SJCRH30 (cell line): ENCODE results near the gene FER1L5. TPM values are rescaled to one million over a fixed set of nuclear protein-coding genes. Genes with fewer than 3 reads are reported as not detected.

Experiments used
- DNase-seq, 2 experiments: peaks; one replicate each; pipeline ENCODE4 v3.0.0-alpha.2; 2015 to 2020
- H3K27ac ChIP-seq: fragments of 250-450 bp; sonication (Bioruptor Pico); 2 replicates; pipeline ENCODE4 v1.5.1; 2020; ENCODE audit warnings: mild to moderate bottlenecking, moderate library complexity
- H3K27me3 ChIP-seq: fragments of 250-450 bp; sonication (Bioruptor Pico); 2 replicates; pipeline ENCODE4 v1.5.1; 2020; ENCODE audit warnings: mild to moderate bottlenecking, moderate library complexity
- H3K36me3 ChIP-seq: fragments of 250-450 bp; sonication (Bioruptor Pico); 2 replicates; pipeline ENCODE4 v1.5.1; 2020; ENCODE audit warnings: mild to moderate bottlenecking, moderate library complexity
- H3K4me1 ChIP-seq: fragments of 250-450 bp; sonication (Bioruptor Pico); 2 replicates; pipeline ENCODE4 v1.5.1; 2020; ENCODE audit warnings: mild to moderate bottlenecking, moderate library complexity
- H3K4me3 ChIP-seq: fragments of 250-450 bp; sonication (Bioruptor Pico); 2 replicates; pipeline ENCODE4 v1.5.1; 2020; ENCODE audit warnings: mild to moderate bottlenecking, moderate library complexity
- H3K9me3 ChIP-seq: fragments of 250-450 bp; sonication (Bioruptor Pico); replicated peaks from 2 replicates; pipeline ENCODE4 v1.5.1; 2020; ENCODE audit warnings: mild to moderate bottlenecking, moderate library complexity
- total RNA-seq: library from RNA; depleted of rRNA; stranded (reverse); fragments of >200 nt; shearing (Covaris generic); gene quantifications from 2 replicates; pipeline ENCODE4 v1.2.3, GENCODE V29; 2014

Gene FER1L5
- total RNA-seq, 1 experiment from 2014 or later = 0.04 TPM

DNA sequence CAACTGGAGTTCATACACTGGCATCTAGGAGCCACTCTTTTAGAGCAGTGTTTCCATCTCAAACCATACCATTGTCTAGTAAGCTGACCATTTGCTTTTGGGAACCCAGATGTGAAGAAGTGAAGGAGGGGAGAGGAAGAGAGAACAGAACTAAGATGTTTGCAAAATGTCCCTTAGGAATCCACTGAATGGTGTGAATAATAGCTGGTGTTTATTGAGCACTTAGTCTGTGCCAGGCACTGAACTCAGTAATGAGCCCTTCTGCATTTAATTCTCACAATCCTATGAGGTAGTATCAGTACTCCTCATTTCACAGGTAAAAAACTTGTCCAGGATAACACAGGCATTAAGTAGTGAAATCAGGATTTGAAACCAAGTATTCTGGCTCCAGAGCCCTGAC is 73.8 kb downstream of the FER1L5 start:
- no peak overlapping the region for H3K4me3 ChIP-seq
- no peak for DNase-seq
- H3K9me3 ChIP-seq = no peaks in the 10 kb centered on the region
- H3K27me3 ChIP-seq = no peaks in the 10 kb centered on the region
- peaks cover under 1% of the 10 kb centered on the region; the same call in 1 of the 2 replicates for H3K36me3 ChIP-seq
- H3K27ac ChIP-seq = no peak overlapping the region
- H3K4me1 ChIP-seq = no peaks in the 10 kb centered on the region

DNA sequence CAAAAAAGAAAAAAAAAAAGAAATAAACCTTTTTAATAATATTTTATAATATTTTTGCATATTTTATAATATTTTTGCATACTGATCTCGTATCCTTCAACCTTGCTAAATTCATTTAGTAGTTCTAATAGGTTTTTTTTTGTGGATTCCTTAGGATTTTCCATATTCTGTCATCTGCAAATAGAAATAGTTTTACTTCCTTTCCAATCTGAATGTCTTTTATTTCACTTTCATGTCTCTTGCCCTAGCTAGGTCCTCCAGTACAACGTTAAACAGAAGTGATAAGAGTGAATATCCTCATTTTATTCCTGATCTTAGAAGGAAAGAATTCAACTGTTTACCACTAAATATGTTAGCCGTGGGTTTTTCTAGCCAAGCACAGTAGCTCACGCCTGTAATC is 83.6 kb downstream of the FER1L5 start:
- H3K36me3 ChIP-seq = peaks cover 33% of the 10 kb centered on the region
- H3K27me3 ChIP-seq = no peaks in the 10 kb centered on the region
- H3K9me3 ChIP-seq = no peaks in the 10 kb centered on the region
- no peak overlapping the region for H3K4me3 ChIP-seq
- H3K4me1 ChIP-seq = no peaks in the 10 kb centered on the region
- H3K27ac ChIP-seq = no peak overlapping the region
- DNase-seq = no peak

DNA sequence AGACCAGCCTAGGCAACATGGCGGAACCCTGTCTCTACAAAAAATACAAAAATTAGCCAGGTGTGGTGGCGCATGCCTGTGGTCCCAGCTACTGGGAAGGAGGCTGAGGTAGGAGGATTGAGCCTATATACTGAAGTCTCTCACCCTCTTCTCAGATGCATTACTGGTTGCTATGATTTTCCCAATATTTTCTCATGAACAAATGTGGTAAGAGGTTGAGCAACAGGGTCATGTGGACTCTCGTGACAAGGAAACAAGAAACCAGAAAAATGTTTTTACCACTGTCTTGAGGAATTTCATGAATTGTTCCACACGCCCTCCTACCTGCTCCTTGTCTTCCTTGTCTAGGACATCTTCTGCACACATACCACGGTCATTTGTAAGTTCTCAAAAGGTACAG is 84.9 kb downstream of the FER1L5 start:
- no peaks in the 10 kb centered on the region for H3K9me3 ChIP-seq
- H3K27ac ChIP-seq = no peak overlapping the region
- H3K27me3 ChIP-seq = no peaks in the 10 kb centered on the region
- no peak overlapping the region for H3K4me3 ChIP-seq
- no peak for DNase-seq
- peaks cover 38% of the 10 kb centered on the region for H3K36me3 ChIP-seq
- no peaks in the 10 kb centered on the region for H3K4me1 ChIP-seq

DNA sequence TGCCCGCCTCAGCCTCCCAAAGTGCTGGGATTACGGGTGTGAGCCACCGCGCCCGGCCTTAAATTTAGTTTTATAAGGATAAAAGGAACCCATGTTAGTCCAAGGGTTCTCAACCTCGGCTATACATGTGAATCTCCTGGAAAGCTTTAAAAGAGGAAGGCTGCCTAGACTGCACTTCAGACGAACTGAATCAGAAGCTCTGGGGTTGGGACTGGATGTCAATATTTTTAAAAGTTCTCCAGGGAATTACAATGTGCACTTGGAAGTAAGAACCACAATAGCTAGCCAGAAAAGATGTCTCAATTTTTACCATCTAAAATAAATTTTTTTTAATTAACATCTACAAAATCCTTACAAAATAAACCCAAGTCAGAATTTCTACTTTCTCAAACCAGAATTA is 87.2 kb downstream of the FER1L5 start:
- Histone ChIP-seq H3K36me3 (peaks cover 48% of the 10 kb centered on the region), H3K27me3 (no peaks in the 10 kb centered on the region), H3K4me3 (no peak overlapping the region), H3K27ac (no peak overlapping the region), H3K9me3 (no peaks in the 10 kb centered on the region), H3K4me1 (no peaks in the 10 kb centered on the region)
- no peak for DNase-seq

DNA sequence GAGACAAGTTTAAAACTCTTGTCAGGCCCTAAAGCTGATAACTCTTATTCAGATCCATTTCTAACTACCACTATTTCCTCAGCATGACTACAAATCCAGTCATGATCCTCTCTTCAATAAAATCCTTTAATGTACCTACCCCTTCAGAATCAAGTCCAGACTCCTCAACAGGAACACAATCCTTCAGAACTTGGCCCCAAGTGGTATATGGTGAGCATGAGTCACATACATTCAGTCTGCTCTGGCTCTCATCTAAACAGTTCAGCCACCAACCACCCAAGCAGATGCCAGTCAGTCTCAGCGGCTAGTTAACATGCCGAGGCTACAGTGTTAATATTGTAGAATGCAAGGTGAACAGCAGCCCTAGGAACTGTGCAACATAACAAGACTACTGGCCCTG is 87.6 kb downstream of the FER1L5 start:
- Histone ChIP-seq H3K4me1 (no peaks in the 10 kb centered on the region), H3K9me3 (no peaks in the 10 kb centered on the region), H3K36me3 (peaks cover 51% of the 10 kb centered on the region), H3K27ac (no peak overlapping the region), H3K4me3 (no peak overlapping the region), H3K27me3 (no peaks in the 10 kb centered on the region)
- DNase-seq = no peak

DNA sequence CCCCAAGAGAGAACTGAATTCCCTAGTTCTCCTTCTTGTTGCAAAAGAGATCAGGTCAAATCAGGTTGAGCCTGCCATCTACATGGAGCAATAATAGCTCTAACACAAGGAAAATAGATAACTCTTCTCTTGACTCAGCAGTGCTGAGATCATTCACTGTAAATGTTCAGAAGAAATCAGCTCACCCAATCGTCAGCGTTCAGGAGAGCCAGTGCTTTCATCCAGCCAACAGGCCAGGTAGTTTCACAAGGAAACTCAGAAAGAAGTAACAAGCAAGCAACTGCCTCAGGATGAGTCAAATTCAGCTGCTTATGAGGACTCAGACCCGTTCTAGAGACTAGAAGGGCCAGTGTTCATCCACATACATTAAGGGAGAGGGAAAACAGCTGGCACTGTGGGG is 91.4 kb downstream of the FER1L5 start:
- no peak for DNase-seq
- H3K4me1 ChIP-seq = peaks cover 2% of the 10 kb centered on the region; the same call in 1 of the 2 replicates
- peaks cover 39% of the 10 kb centered on the region for H3K36me3 ChIP-seq
- H3K9me3 ChIP-seq = no peaks in the 10 kb centered on the region
- no peak overlapping the region for H3K4me3 ChIP-seq
- no peaks in the 10 kb centered on the region for H3K27me3 ChIP-seq
- H3K27ac ChIP-seq = no peak overlapping the region

DNA sequence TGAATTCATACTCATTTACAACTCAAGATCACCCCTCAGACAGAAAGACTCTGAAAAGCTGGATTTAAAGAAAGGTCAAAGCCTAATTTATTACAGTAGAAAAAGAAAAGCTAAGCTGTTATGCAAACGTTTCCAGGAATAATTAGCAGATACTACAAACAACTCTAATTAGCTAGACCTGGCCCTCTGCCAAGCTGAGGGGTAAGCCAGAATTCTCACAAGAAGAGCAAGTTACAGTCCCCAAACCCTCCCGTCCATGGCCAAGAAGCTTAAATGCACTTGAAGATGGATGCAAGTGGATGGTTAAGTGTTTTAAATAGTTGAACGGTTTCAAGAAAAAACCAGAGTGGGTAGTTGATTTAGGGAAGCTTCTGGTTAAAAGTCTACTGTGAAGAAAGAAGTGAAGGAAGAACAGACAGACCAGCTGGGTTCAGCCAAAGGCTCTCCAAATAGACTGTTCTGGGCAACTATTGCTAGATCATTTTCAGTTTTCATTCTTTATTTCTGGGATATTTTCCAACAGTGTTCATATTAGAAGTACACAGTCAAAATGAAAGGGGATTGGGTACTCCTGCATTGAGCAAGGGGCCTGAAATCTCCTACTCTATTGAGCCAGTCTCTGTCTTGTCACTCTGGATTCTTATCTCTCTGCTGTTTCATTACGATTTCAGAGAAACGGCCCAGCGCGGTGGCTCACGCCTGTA is 92.5 kb downstream of the FER1L5 start:
- Histone ChIP-seq H3K4me3 (no peak overlapping the region), H3K36me3 (peaks cover 35% of the 10 kb centered on the region), H3K9me3 (no peaks in the 10 kb centered on the region), H3K27me3 (no peaks in the 10 kb centered on the region), H3K4me1 (peaks cover 4% of the 10 kb centered on the region; the same call in 1 of the 2 replicates), H3K27ac (no peak overlapping the region)
- DNase-seq = no peak

DNA sequence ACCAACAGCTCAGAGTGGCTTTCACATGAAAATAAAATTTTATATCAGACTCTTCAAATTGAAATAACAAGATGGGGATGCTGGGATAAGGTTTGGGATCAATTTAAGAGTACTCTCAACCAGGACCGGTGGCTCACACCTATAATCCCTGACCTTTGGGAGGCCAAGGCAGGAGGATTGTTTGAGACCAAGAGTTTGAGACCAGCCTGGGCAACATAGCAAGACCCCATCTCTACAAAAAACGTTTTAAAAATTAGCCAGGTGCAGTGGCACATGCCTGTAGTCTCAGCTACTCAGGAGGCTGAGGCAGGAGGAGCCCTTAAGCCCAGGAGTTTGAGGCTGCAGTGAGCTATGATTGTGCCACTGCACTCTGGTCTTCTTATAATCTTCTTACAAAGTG is 94.7 kb downstream of the FER1L5 start:
- Histone ChIP-seq H3K27me3 (no peaks in the 10 kb centered on the region), H3K27ac (no peak overlapping the region), H3K36me3 (peaks cover 22% of the 10 kb centered on the region), H3K4me1 (peaks cover 4% of the 10 kb centered on the region; the same call in 1 of the 2 replicates), H3K4me3 (no peak overlapping the region), H3K9me3 (no peaks in the 10 kb centered on the region)
- no peak for DNase-seq

DNA sequence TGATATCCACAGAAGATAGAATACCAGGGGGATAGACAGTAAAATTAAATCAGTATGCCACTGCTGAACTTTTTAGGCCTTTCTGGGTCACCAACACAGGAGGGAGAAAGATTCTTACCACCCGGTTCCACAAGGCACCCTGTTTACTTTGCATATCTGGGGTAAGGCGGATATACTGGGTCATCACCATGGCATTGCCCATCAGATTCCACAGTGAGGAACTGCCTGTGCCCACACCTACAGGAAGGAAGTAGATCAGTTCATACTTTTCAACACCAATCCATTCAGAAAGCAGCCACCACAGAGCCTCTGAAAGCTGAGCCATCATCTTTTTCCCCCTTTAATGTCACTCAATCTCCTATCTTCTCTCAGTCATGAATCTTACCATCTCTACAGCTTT is 95.3 kb downstream of the FER1L5 start:
- no peak overlapping the region for H3K27ac ChIP-seq
- no peaks in the 10 kb centered on the region for H3K9me3 ChIP-seq
- no peak overlapping the region for H3K4me3 ChIP-seq
- H3K36me3 ChIP-seq = peaks cover 20% of the 10 kb centered on the region
- H3K27me3 ChIP-seq = no peaks in the 10 kb centered on the region
- no peak for DNase-seq
- peaks cover 4% of the 10 kb centered on the region; the same call in 1 of the 2 replicates for H3K4me1 ChIP-seq

DNA sequence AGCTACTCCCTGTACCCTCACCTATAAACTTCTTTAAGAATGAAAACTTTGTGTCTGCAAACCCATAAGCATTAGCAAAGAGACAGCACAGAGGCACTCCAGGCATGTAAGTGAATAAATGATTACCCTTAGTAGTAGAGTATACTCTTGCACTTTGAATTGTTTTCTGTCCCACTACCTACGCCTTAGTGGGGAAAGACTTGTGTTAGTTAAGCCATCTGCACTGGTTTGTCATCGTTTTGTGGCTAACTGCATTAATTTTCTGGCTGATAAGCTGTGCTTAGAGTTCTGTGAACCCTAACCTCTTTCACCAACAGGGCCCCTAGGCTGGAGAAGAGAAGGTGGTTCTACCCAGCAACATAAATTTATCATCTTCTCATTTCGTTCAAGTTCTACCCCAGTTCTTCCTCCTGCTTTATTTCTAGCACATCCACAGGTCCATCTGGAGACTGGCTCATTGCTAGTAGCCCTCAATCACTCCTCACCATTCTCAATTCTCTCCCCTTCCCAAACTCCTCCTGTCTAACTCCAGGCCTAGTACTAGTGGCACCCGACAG is 96.6 kb downstream of the FER1L5 start:
- Histone ChIP-seq H3K4me1 (peaks cover 4% of the 10 kb centered on the region; the same call in 1 of the 2 replicates), H3K9me3 (no peaks in the 10 kb centered on the region), H3K36me3 (peaks cover 11% of the 10 kb centered on the region), H3K27me3 (no peaks in the 10 kb centered on the region), H3K4me3 (peak overlapping the region; percentile 71), H3K27ac (peak overlapping the region; percentile 28)
- no peak for DNase-seq

DNA sequence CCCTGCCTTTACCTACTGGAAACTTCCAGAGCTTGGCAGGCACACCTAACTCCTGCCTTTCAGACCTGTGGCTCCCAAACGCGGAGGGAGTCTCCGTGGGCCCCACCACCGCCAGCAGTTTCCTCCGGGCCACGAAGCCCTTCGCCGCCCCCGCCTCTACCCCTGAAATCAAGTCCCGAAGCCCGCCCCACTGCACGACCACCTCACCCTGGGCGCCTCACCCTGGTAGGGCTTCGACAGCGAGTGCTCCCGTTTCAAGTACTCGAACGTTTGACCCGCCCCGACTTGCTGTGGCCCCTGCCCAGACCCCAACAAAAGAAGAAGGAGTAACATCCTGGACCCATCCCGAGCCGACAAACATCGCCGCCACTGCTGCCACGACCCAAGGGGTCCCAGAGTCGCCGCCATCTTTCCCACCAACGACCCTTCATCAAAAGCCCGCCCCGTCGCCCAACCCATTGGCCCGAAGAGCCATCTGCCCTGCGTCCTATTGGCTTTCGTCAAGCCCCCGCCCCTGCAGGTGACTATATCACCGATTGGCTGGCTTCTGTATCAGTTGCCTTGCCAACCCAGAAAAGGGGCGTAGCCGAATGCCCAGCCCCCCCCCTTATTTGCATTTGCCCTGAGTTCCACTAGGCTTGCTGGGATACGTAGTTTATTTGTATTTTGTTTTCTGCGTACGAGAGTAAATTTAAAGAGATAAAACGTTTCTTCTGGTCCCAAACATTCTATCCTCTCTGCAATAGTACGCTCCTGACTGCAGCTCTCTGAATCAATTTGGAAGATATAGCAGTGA is 97.3 kb downstream of the FER1L5 start, which contains the start of gene LMAN2L:
Gene LMAN2L (minus strand): TSS at position 432 of the 796 bp plus-strand sequence. CDS start 24 bp downstream, at position 408.
- Histone ChIP-seq H3K27me3 (no peaks in the 10 kb centered on the region), H3K27ac (peak within 1 kb of the TSS; percentile 28)

DNA sequence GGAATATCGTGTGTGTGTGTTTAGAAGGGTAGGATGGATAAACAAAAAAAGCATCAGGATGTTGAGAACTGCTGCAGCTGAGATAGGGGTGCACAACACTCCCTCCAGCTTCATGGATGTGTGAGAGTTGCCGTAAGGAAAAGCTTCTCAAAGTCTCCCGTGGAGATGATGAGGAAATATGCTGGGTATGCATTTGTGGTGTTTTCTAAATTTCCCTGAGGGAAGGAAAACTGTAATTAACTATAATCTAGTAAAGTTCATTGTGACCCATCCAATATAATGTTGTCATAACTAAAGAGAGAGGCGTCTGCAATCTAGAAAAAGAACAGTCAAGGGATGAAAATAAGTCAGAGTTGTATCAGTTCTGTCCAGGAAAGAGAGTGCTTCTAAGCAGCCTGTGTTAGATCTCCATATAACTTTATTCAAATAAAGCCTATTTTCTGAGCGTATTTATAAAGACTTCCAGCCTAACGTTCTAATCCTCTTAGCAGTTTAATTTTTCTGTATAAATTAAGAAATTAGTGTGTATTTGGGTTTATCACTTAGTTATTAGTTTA is 104.6 kb downstream of the FER1L5 start:
- H3K27ac ChIP-seq = no peak overlapping the region
- DNase-seq = no peak
- no peaks in the 10 kb centered on the region for H3K9me3 ChIP-seq
- H3K36me3 ChIP-seq = no peaks in the 10 kb centered on the region
- no peak overlapping the region for H3K4me3 ChIP-seq
- H3K4me1 ChIP-seq = no peaks in the 10 kb centered on the region
- no peaks in the 10 kb centered on the region for H3K27me3 ChIP-seq

More for the DNA sequence above, 97.3 kb downstream of the FER1L5 start, which contains the start of gene LMAN2L:
- peak; percentile 98 to 99 for DNase-seq
- H3K4me1 ChIP-seq = peaks cover 4% of the 10 kb centered on the region; the same call in 1 of the 2 replicates
- peak within 1 kb of the TSS; percentile 71 for H3K4me3 ChIP-seq
- peaks cover 8% of the 10 kb centered on the region for H3K36me3 ChIP-seq
- no peaks in the 10 kb centered on the region for H3K9me3 ChIP-seq

DNA sequence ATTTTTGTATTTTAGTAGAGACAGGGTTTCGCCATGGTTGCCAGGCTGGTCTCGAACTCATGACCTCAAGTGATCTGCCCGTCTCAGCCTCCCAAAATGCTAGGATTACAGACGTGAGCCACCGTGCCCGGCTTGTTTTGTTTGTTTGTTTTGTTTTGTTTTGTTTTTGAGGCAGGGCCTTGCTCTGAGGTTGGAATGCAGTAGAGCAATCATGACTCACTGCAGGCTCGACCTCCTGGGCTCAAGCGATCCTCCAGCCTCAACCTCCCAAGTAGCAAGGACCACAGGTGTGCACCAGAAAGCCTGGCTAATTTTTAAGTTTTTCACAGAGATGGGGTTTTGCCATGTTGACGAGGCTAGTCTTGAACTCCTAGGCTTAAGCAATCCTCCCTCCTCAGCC is 109.2 kb downstream of the FER1L5 start:
- no peaks in the 10 kb centered on the region for H3K9me3 ChIP-seq
- H3K27ac ChIP-seq = no peak overlapping the region
- H3K36me3 ChIP-seq = no peaks in the 10 kb centered on the region
- no peaks in the 10 kb centered on the region for H3K27me3 ChIP-seq
- H3K4me3 ChIP-seq = no peak overlapping the region
- DNase-seq = no peak
- H3K4me1 ChIP-seq = no peaks in the 10 kb centered on the region

DNA sequence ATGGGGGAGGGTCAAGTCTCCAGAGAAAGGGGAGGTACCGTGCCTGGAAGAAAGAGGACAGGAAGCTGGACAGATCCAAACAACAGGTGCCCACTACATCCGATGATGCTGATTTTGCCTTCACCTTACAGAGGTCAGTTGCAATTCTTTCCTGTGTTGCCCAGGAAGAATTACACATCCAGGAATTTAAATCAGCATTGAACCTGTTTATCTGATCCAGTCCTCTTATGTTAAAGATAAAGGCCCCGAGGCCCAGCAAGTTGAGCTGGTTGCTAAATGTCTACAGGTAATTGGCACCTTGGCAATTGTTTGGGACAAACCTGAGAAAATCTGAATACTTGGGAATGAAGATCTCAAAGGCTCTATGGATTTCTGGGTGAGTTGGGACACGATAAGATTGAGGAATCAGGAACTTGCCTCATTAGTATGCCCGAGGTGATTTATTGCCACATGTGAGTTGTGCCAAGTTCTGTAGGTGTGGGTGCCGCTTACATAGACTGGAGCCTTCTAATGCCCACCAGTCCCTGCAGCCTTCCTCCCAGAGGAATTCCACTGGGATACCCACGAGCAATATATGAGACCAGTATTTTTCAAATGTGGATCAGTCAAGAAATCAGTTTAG is 111.2 kb downstream of the FER1L5 start:
- Histone ChIP-seq H3K27me3 (no peaks in the 10 kb centered on the region), H3K27ac (no peak overlapping the region), H3K9me3 (no peaks in the 10 kb centered on the region), H3K36me3 (no peaks in the 10 kb centered on the region), H3K4me3 (no peak overlapping the region), H3K4me1 (no peaks in the 10 kb centered on the region)
- no peak for DNase-seq
